GM23338 (cell line): ENCODE data around the gene TNFAIP3.

ENCODE experiments used
- CREB1 ChIP-seq: fragments of 250-450 bp; sonication (Bioruptor Pico); IDR thresholded peaks from 2 replicates; pipeline ENCODE4 v1.5.0; 2020; ENCODE audit warnings: low read depth, mild to moderate bottlenecking, moderate library complexity
- EZH2 ChIP-seq: fragments of 200-600 bp; sonication (generic); IDR thresholded peaks from one replicate; pipeline ENCODE4 v1.8.0; 2017; ENCODE audit warnings: antibody characterized with exemption, mild to moderate bottlenecking, low read depth; ENCODE audit not compliant: unreplicated experiment
- EZH2phosphoT487 ChIP-seq: fragments of 200-600 bp; sonication (generic); IDR thresholded peaks from one replicate; pipeline ENCODE4 v1.8.1; 2018; ENCODE audit warnings: antibody characterized with exemption; ENCODE audit not compliant: unreplicated experiment
- NANOG ChIP-seq: IDR thresholded peaks from 2 replicates; pipeline ENCODE4 v1.6.1; 2016; ENCODE audit warnings: antibody characterized with exemption, borderline replicate concordance
- ZNF114 ChIP-seq: fragments of 250-450 bp; sonication (Bioruptor Pico); IDR thresholded peaks from 2 replicates; pipeline ENCODE4 v1.5.0; 2020; ENCODE audit warnings: mild to moderate bottlenecking, moderate library complexity
- TF ChIP-seq, protein P1 (sequence below), 2 experiments: fragments of 200-600 bp in 1 of 2; sonication (generic) in 1 of 2; conservative IDR thresholded peaks; 2 replicates each; pipeline versions ENCODE4 v1.5.1 to v1.6.1; 2016 to 2017; ENCODE audit warnings: antibody characterized with exemption in 2 of 2, low read depth in 2 of 2, mild to moderate bottlenecking in 2 of 2, moderate library complexity in 1 of 2

DNA sequence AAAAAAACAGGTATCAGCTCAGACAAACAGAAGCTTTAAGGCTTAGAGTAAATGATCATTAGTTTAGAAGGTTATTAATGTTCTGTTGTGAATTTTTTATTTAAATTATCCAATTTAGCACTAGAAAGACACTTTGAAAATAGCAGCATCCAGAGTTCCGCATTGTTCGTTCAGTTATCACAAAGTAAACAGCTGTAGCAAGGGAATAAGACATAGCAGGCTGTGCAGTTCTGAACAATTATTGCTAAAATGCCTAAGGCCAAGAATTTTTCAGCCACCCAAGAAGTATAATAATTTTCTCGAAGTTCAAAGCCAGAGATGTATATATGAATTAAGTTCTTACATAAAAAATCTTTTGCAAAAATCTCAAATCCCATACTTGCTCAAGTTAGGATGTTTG is 8.0 kb upstream of the TNFAIP3 start:
- TF ChIP-seq, protein P1, sequence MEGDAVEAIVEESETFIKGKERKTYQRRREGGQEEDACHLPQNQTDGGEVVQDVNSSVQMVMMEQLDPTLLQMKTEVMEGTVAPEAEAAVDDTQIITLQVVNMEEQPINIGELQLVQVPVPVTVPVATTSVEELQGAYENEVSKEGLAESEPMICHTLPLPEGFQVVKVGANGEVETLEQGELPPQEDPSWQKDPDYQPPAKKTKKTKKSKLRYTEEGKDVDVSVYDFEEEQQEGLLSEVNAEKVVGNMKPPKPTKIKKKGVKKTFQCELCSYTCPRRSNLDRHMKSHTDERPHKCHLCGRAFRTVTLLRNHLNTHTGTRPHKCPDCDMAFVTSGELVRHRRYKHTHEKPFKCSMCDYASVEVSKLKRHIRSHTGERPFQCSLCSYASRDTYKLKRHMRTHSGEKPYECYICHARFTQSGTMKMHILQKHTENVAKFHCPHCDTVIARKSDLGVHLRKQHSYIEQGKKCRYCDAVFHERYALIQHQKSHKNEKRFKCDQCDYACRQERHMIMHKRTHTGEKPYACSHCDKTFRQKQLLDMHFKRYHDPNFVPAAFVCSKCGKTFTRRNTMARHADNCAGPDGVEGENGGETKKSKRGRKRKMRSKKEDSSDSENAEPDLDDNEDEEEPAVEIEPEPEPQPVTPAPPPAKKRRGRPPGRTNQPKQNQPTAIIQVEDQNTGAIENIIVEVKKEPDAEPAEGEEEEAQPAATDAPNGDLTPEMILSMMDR (conservative IDR thresholded peaks at IDR 0.05; ENCODE audit: low read depth in 2 of 2): no peak
- TF ChIP-seq EZH2phosphoT487: no peak
- TF ChIP-seq NANOG: no peak
- no peak for TF ChIP-seq EZH2
- no peak for TF ChIP-seq CREB1 (CRISPR knock-in tag)
- no peak for TF ChIP-seq ZNF114 (CRISPR knock-in tag)
